GM21717 (cell line): Measurements from ENCODE around the gene PBRM1.

ENCODE experiments used
- ATAC-seq: cut with Tn5 transposase; IDR thresholded peaks from one replicate; pipeline ENCODE4 v1.9.1; 2021; ENCODE audit warnings: mild to moderate bottlenecking, moderate library complexity; ENCODE audit not compliant: unreplicated experiment

Gene PBRM1

GRCh38 chr3:52525680-52526561 lies 159.8 kb downstream of the PBRM1 start:
- no peak for ATAC-seq

GRCh38 chr3:52524752-52525679 lies 160.7 kb downstream of the PBRM1 start:
- no peak for ATAC-seq

GRCh38 chr3:52524258-52524751 lies 161.4 kb downstream of the PBRM1 start:
- ATAC-seq, result no peak

GRCh38 chr3:52523386-52524257 lies 162.1 kb downstream of the PBRM1 start:
- no peak for ATAC-seq

GRCh38 chr3:52522651-52523251 lies 163.0 kb downstream of the PBRM1 start:
- no peak for ATAC-seq

GRCh38 chr3:52521881-52522650 lies 163.6 kb downstream of the PBRM1 start:
- ATAC-seq, result no peak

GRCh38 chr3:52521488-52521824 lies 164.3 kb downstream of the PBRM1 start:
- ATAC-seq, result no peak

GRCh38 chr3:52520716-52521487 lies 164.8 kb downstream of the PBRM1 start:
- no peak for ATAC-seq

GRCh38 chr3:52520141-52520667 lies 165.5 kb downstream of the PBRM1 start:
- no peak for ATAC-seq

- ATAC-seq, result no peak
Observed at GRCh38 chr3:52519445-52520140, 166.1 kb downstream of the PBRM1 start.

- no peak for ATAC-seq
Observed at GRCh38 chr3:52518723-52519444, 166.8 kb downstream of the PBRM1 start.

GRCh38 chr3:52517796-52518722 lies 167.7 kb downstream of the PBRM1 start:
- no peak for ATAC-seq

- no peak for ATAC-seq
Observed at GRCh38 chr3:52516509-52517195, 169.1 kb downstream of the PBRM1 start.

GRCh38 chr3:52515192-52515591 lies 170.5 kb downstream of the PBRM1 start:
- no peak for ATAC-seq

GRCh38 chr3:52514576-52514975 lies 171.1 kb downstream of the PBRM1 start:
- ATAC-seq, result no peak

GRCh38 chr3:52513281-52513680 lies 172.4 kb downstream of the PBRM1 start:
- ATAC-seq, result no peak
